GM10248 (cell line): ENCODE data around the gene SLCO2A1.

Source experiments
- CTCF ChIA-PET: fragments of 300-600 bp; sonication (Branson Sonifier 250); formaldehyde crosslinking; extraction: SDS; loops from one replicate; lab custom pipeline; 2021; ENCODE audit warnings: antibody characterized with exemption; lab: Yijun Ruan, JAX
- POLR2A ChIA-PET: fragments of 350-650 bp; sonication (Branson Sonifier 250); formaldehyde crosslinking; extraction: SDS; loops from one replicate; lab custom pipeline; 2020; ENCODE audit warnings: antibody characterized with exemption; lab: Yijun Ruan, JAX
- DNase-seq: peaks from one replicate; pipeline ENCODE4 v3.0.0; 2012; ENCODE audit errors: extremely low spot score
- CTCF ChIP-seq: IDR thresholded peaks from 2 replicates; pipeline ENCODE4 v1.5.1; 2012; ENCODE audit warnings: mild to moderate bottlenecking, low read depth; ENCODE audit errors: extremely low read depth, missing control alignments, control extremely low read depth

SLCO2A1 gene

GRCh38 chr3:133992951-133993620 is 36.6 kb downstream of the SLCO2A1 start:
- no peak for DNase-seq
- ChIA-PET CTCF (interaction anchor here (1.0 kb wide), 1 partner anchor 19 kb away, joined by 4 read pairs; no protein-coding TSS in a partner anchor), POLR2A (no interaction called here)
- no peak for TF ChIP-seq CTCF

- no peak for DNase-seq
- CTCF ChIA-PET = interaction anchor here (1.0 kb wide), 1 partner anchor 18 kb away, joined by 4 read pairs; no protein-coding TSS in a partner anchor
- no peak for TF ChIP-seq CTCF
- POLR2A ChIA-PET = no interaction called here
Measured at GRCh38 chr3:133992381-133992780, 37.3 kb downstream of the SLCO2A1 start.

- no peak for TF ChIP-seq CTCF
- ChIA-PET POLR2A (no interaction called here), CTCF (no interaction called here)
- no peak for DNase-seq
Measured at GRCh38 chr3:133991637-133992036, 38.1 kb downstream of the SLCO2A1 start.

- TF ChIP-seq CTCF = no peak
- ChIA-PET POLR2A (no interaction called here), CTCF (no interaction called here)
- DNase-seq = no peak
Measured at GRCh38 chr3:133991209-133991608, 38.5 kb downstream of the SLCO2A1 start.

- POLR2A ChIA-PET = no interaction called here
- CTCF ChIA-PET = no interaction called here
- no peak for DNase-seq
- no peak for TF ChIP-seq CTCF
Measured at GRCh38 chr3:133989936-133990702, 39.6 kb downstream of the SLCO2A1 start.

- ChIA-PET CTCF (no interaction called here), POLR2A (no interaction called here)
- no peak for TF ChIP-seq CTCF
- DNase-seq = no peak
Measured at GRCh38 chr3:133988631-133989161, 41.0 kb downstream of the SLCO2A1 start.
